ENCODE data around the gene SSH2. TPM values are rescaled to one million over a fixed set of nuclear protein-coding genes. Genes with fewer than 3 reads are reported as not detected.
"Not testable (repeated sequence)": the region's sequence is repeated elsewhere in the genome, so short reads cannot be mapped to it uniquely, and the experiment has no call there.

Gene SSH2
- total RNA-seq, 1 donor = 13.0 TPM

GRCh38 chr17:29881256-29881655 lies 48.8 kb downstream of the SSH2 start:
- Histone ChIP-seq H3K4me2 (ENCODE audit: insufficient read depth, low read length) (no peak overlapping the region), H3K27me3 (ENCODE audit: insufficient read depth, low read length) (no peaks in the 10 kb centered on the region), H3K36me3 (ENCODE audit: insufficient read depth, low read length) (no peaks in the 10 kb centered on the region), H3K27ac (ENCODE audit: low read depth, low read length) (no peak overlapping the region), H3K4me1 (ENCODE audit: insufficient read depth, low read length) (peaks cover 8% of the 10 kb centered on the region), H3K79me2 (ENCODE audit: insufficient read depth, low read length) (peaks cover 21% of the 10 kb centered on the region), H3K4me3 (ENCODE audit: insufficient read depth, low read length) (no peak overlapping the region), H2AFZ (ENCODE audit: low read length) (no peak overlapping the region), H3K9me3 (ENCODE audit: low read depth, low read length) (no peaks in the 10 kb centered on the region), H4K20me1 (ENCODE audit: insufficient read depth, low read length) (peaks cover 14% of the 10 kb centered on the region)
- no peak for DNase-seq (ENCODE audit: insufficient read length, low spot score, missing footprints)
- no peak for TF ChIP-seq CTCF (IDR thresholded peaks at IDR 0.05; ENCODE audit: extremely low read depth, low read depth, low read length)

- H3K27me3 ChIP-seq (ENCODE audit: insufficient read depth, low read length) = no peaks in the 10 kb centered on the region
- H3K27ac ChIP-seq (ENCODE audit: low read depth, low read length) = no peak overlapping the region
- H3K79me2 ChIP-seq (ENCODE audit: insufficient read depth, low read length) = peaks cover 23% of the 10 kb centered on the region
- no peak for TF ChIP-seq CTCF (IDR thresholded peaks at IDR 0.05; ENCODE audit: extremely low read depth, low read depth, low read length)
- H3K4me3 ChIP-seq (ENCODE audit: insufficient read depth, low read length) = no peak overlapping the region
- no peak for DNase-seq (ENCODE audit: insufficient read length, low spot score, missing footprints)
- H4K20me1 ChIP-seq (ENCODE audit: insufficient read depth, low read length) = peaks cover 19% of the 10 kb centered on the region
- H3K4me1 ChIP-seq (ENCODE audit: insufficient read depth, low read length) = peaks cover 8% of the 10 kb centered on the region
- H3K9me3 ChIP-seq (ENCODE audit: low read depth, low read length) = no peaks in the 10 kb centered on the region
- H3K36me3 ChIP-seq (ENCODE audit: insufficient read depth, low read length) = no peaks in the 10 kb centered on the region
- H3K4me2 ChIP-seq (ENCODE audit: insufficient read depth, low read length) = no peak overlapping the region
- H2AFZ ChIP-seq (ENCODE audit: low read length) = no peak overlapping the region
Measured at GRCh38 chr17:29880031-29880430, 50.0 kb downstream of the SSH2 start.

- TF ChIP-seq CTCF (IDR thresholded peaks at IDR 0.05; ENCODE audit: extremely low read depth, low read depth, low read length) = no peak
- no peak overlapping the region for H2AFZ ChIP-seq (ENCODE audit: low read length)
- no peaks in the 10 kb centered on the region for H3K9me3 ChIP-seq (ENCODE audit: low read depth, low read length)
- no peaks in the 10 kb centered on the region for H3K4me1 ChIP-seq (ENCODE audit: insufficient read depth, low read length)
- H3K4me3 ChIP-seq (ENCODE audit: insufficient read depth, low read length) = no peak overlapping the region
- no peak overlapping the region for H3K4me2 ChIP-seq (ENCODE audit: insufficient read depth, low read length)
- no peak for DNase-seq (ENCODE audit: insufficient read length, low spot score, missing footprints)
- H3K79me2 ChIP-seq (ENCODE audit: insufficient read depth, low read length) = peaks cover 21% of the 10 kb centered on the region
- H3K27ac ChIP-seq (ENCODE audit: low read depth, low read length) = no peak overlapping the region
- no peaks in the 10 kb centered on the region for H3K36me3 ChIP-seq (ENCODE audit: insufficient read depth, low read length)
- peaks cover 16% of the 10 kb centered on the region for H4K20me1 ChIP-seq (ENCODE audit: insufficient read depth, low read length)
- H3K27me3 ChIP-seq (ENCODE audit: insufficient read depth, low read length) = no peaks in the 10 kb centered on the region
Measured at GRCh38 chr17:29874931-29875596, 55.0 kb downstream of the SSH2 start.

GRCh38 chr17:29874358-29874757 lies 55.7 kb downstream of the SSH2 start:
- Histone ChIP-seq H3K79me2 (ENCODE audit: insufficient read depth, low read length) (peaks cover 16% of the 10 kb centered on the region), H4K20me1 (ENCODE audit: insufficient read depth, low read length) (peaks cover 12% of the 10 kb centered on the region)
- not testable (repeated sequence) for H3K4me3 ChIP-seq (ENCODE audit: insufficient read depth, low read length); DNase-seq (ENCODE audit: insufficient read length, low spot score, missing footprints); H3K9me3 ChIP-seq (ENCODE audit: low read depth, low read length); H3K27ac ChIP-seq (ENCODE audit: low read depth, low read length); H3K4me2 ChIP-seq (ENCODE audit: insufficient read depth, low read length); H3K36me3 ChIP-seq (ENCODE audit: insufficient read depth, low read length); H3K27me3 ChIP-seq (ENCODE audit: insufficient read depth, low read length); H3K4me1 ChIP-seq (ENCODE audit: insufficient read depth, low read length); H2AFZ ChIP-seq (ENCODE audit: low read length)

Data from osteoblast (primary cell).